ENCODE results near the gene INO80B. TPM values are rescaled to one million over a fixed set of nuclear protein-coding genes. Genes with fewer than 3 reads are reported as not detected.
A peak's percentile ranks its signal among the peaks of the same experiment; 100 is the strongest.

INO80B gene
- total RNA-seq, 1 donor from 2014 or later, result 38.4 TPM

GRCh38 chr2:74436848-74437695, 17.8 kb upstream of the INO80B start:
- H3K27ac ChIP-seq, result no peak overlapping the region
- DNase-seq (no peak), ATAC-seq (no peak)
- intact Hi-C loops (cut with DNase I), result no loop called here
- H3K4me1 ChIP-seq, result peaks cover 44% of the 10 kb centered on the region
- TF ChIP-seq CTCF (IDR thresholded peaks at IDR 0.05), result no peak
- H3K36me3 ChIP-seq, result peaks cover 4% of the 10 kb centered on the region
- no peak overlapping the region for H3K4me3 ChIP-seq
- no peaks in the 10 kb centered on the region for H3K9me3 ChIP-seq
- H3K27me3 ChIP-seq (ENCODE audit: low read depth), result peaks cover 11% of the 10 kb centered on the region

- ATAC-seq (no peak), DNase-seq (no peak)
- no peaks in the 10 kb centered on the region for H3K36me3 ChIP-seq
- H3K27me3 ChIP-seq (ENCODE audit: low read depth), result peaks cover 16% of the 10 kb centered on the region
- no peak overlapping the region for H3K4me3 ChIP-seq
- H3K4me1 ChIP-seq, result peaks cover 48% of the 10 kb centered on the region
- no peaks in the 10 kb centered on the region for H3K9me3 ChIP-seq
- intact Hi-C loops (cut with DNase I), result no loop called here
- TF ChIP-seq CTCF (IDR thresholded peaks at IDR 0.05), result no peak
- no peak overlapping the region for H3K27ac ChIP-seq
Observed at GRCh38 chr2:74438248-74438647, 16.6 kb upstream of the INO80B start.

GRCh38 chr2:74439373-74439772, 15.5 kb upstream of the INO80B start:
- peaks cover 17% of the 10 kb centered on the region for H3K27me3 ChIP-seq (ENCODE audit: low read depth)
- H3K27ac ChIP-seq, result peak overlapping the region; percentile 91
- ATAC-seq, result no peak
- peak overlapping the region; percentile 64 for H3K4me3 ChIP-seq
- no peak for TF ChIP-seq CTCF (IDR thresholded peaks at IDR 0.05)
- no peaks in the 10 kb centered on the region for H3K36me3 ChIP-seq
- intact Hi-C loops (cut with DNase I), result no loop called here
- no peaks in the 10 kb centered on the region for H3K9me3 ChIP-seq
- H3K4me1 ChIP-seq, result peaks cover 54% of the 10 kb centered on the region
- DNase-seq, result no peak

DNA sequence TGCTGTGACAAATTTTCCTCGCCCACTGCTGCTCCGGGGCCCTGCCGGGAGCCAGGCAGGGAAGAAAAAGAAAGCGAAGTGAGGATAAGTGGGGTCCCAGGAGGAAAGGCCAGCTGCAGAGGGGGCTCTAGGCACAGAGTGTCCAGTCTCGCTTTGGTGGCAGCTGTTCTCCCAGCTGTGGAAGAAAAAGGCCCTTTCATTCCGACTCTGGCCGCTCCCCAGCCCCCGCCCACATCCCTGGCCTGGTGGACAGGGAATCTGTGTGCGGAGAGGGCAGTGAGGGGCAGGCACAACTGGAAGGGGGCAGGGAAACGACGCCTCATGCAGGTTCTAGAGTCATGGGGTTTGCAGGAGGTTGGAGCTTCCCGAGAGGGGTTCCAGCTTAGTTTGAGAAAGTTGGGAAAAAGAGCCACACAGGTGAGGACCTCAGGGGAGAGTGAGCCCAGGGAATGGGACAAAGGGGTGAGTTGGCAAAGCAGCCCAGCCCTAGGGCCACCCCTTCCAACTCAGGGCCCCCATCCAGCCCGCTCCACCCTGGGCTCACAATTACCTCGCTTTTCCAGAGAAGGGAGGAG, 15.0 kb upstream of the INO80B start:
- peak in 1 of 2 donors; percentile 7 for ATAC-seq
- H3K9me3 ChIP-seq, result no peaks in the 10 kb centered on the region
- peak overlapping the region; percentile 64 for H3K4me3 ChIP-seq
- DNase-seq, result no peak
- peaks cover 17% of the 10 kb centered on the region for H3K27me3 ChIP-seq (ENCODE audit: low read depth)
- no peak for TF ChIP-seq CTCF (IDR thresholded peaks at IDR 0.05)
- intact Hi-C loops (cut with DNase I), result no loop called here
- H3K36me3 ChIP-seq, result no peaks in the 10 kb centered on the region
- peaks cover 54% of the 10 kb centered on the region for H3K4me1 ChIP-seq
- H3K27ac ChIP-seq, result peak overlapping the region; percentile 91

- H3K4me3 ChIP-seq, result peak overlapping the region; percentile 64
- no peaks in the 10 kb centered on the region for H3K9me3 ChIP-seq
- no peaks in the 10 kb centered on the region for H3K36me3 ChIP-seq
- intact Hi-C loops (cut with DNase I), result no loop called here
- ATAC-seq (peak; percentile 93 to 94), DNase-seq (peak; percentile 87)
- peak; percentile 28 for TF ChIP-seq CTCF (IDR thresholded peaks at IDR 0.05)
- peaks cover 54% of the 10 kb centered on the region for H3K4me1 ChIP-seq
- peaks cover 17% of the 10 kb centered on the region for H3K27me3 ChIP-seq (ENCODE audit: low read depth)
- peak overlapping the region; percentile 91 for H3K27ac ChIP-seq
Observed at GRCh38 chr2:74440378-74441169, 14.3 kb upstream of the INO80B start.

Measured in lower lobe of right lung (tissue), 2 donors.